Common myeloid progenitor, CD34-positive (primary cell): ENCODE data around the gene PHLPP2. TPM values are rescaled to one million over a fixed set of nuclear protein-coding genes. Genes with fewer than 3 reads are reported as not detected.

ENCODE experiments used
- CTCF ChIA-PET: fragments of 350-600 bp; sonication (Branson Sonifier 250); formaldehyde crosslinking; loops from one replicate; lab custom pipeline; 2021; ENCODE audit warnings: antibody characterized with exemption; lab: Charles Lee
- POLR2A ChIA-PET: fragments of 350-600 bp; sonication (Branson Sonifier 250); formaldehyde crosslinking; loops from one replicate; lab custom pipeline; 2021; ENCODE audit warnings: antibody characterized with exemption; lab: Charles Lee
- DNase-seq, 3 donors: peaks; one replicate each; pipeline versions ENCODE4 v3.0.0 to v3.0.0-alpha.2; 2013
- H3K27ac ChIP-seq, 2 experiments: 1 replicate in 1 of 2; 2 replicates in 1 of 2; pipeline ENCODE4 v1.7.0; 2013; ENCODE audit warnings: inconsistent platforms in 2 of 2, low read length in 2 of 2, mild to moderate bottlenecking in 2 of 2, low read depth in 1 of 2, moderate library complexity in 1 of 2; ENCODE audit not compliant: severe bottlenecking in 2 of 2, insufficient read depth in 1 of 2, poor library complexity in 1 of 2
- H3K27me3 ChIP-seq, 5 experiments: replicated peaks in 2 of 5; 1 replicate in 3 of 5; 2 replicates in 2 of 5; pipeline versions ENCODE4 v1.6.1 to v1.7.0; 2013; ENCODE audit warnings: low read length in 4 of 5, mild to moderate bottlenecking in 2 of 5, moderate library complexity in 2 of 5, inconsistent platforms in 1 of 5; ENCODE audit not compliant: insufficient read depth in 5 of 5, control insufficient read depth in 4 of 5
- H3K36me3 ChIP-seq, 4 experiments: 1 replicate in 2 of 4; 2 replicates in 2 of 4; pipeline versions ENCODE4 v1.6.1 to v1.7.0; 2013; ENCODE audit warnings: low read length in 3 of 4, control low read depth in 1 of 4, mild to moderate bottlenecking in 1 of 4; ENCODE audit not compliant: control insufficient read depth in 4 of 4, insufficient read depth in 4 of 4
- H3K4me1 ChIP-seq, 4 experiments: 1 replicate in 3 of 4; 2 replicates in 1 of 4; pipeline versions ENCODE4 v1.6.1 to v1.7.1; 2013; ENCODE audit warnings: low read length in 3 of 4, mild to moderate bottlenecking in 3 of 4, control low read depth in 1 of 4, inconsistent platforms in 1 of 4, moderate library complexity in 1 of 4; ENCODE audit not compliant: control insufficient read depth in 4 of 4, insufficient read depth in 4 of 4; ENCODE audit errors: control extremely low read depth in 1 of 4
- H3K4me3 ChIP-seq, 7 experiments: 1 replicate in 4 of 7; 2 replicates in 3 of 7; pipeline versions ENCODE4 v1.5.1 to v1.7.0; 2013; ENCODE audit warnings: mild to moderate bottlenecking in 7 of 7, low read length in 6 of 7, moderate library complexity in 6 of 7, inconsistent platforms in 2 of 7, low read depth in 2 of 7, control low read depth in 1 of 7; ENCODE audit not compliant: insufficient read depth in 4 of 7, control insufficient read depth in 1 of 7; ENCODE audit errors: extremely low read depth in 1 of 7
- H3K9me3 ChIP-seq, 5 experiments: 1 replicate in 4 of 5; 2 replicates in 1 of 5; pipeline versions ENCODE4 v1.6.1 to v1.7.1; 2013; ENCODE audit warnings: low read length in 4 of 5, mild to moderate bottlenecking in 2 of 5, inconsistent platforms in 1 of 5, low read depth in 1 of 5, moderate library complexity in 1 of 5; ENCODE audit not compliant: control insufficient read depth in 4 of 5, insufficient read depth in 2 of 5; ENCODE audit errors: control extremely low read depth in 1 of 5
- WGBS: methylation state at CpG from one replicate; pipeline ENCODE4 v1.1.5; 2013; ENCODE audit not compliant: insufficient coverage; 5-methylcytosine and 5-hydroxymethylcytosine counted together
- polyA plus RNA-seq: library from polyadenylated mRNA; unstranded; fragments of 120-200 nt; gene quantifications from one replicate; pipeline ENCODE4 v1.2.1, GENCODE V29; 2013

PHLPP2 gene
- polyA plus RNA-seq, result 5.1 TPM

GRCh38 chr16:71724320-71724751 lies at the start of gene PHLPP2:
Gene PHLPP2 (minus strand): TSS chr16:71724701. CDS start chr16:71714795, 9,906 bp downstream.
- POLR2A ChIA-PET, result no interaction called here
- H3K36me3 ChIP-seq, result no peaks in the 10 kb centered on the region
- H3K4me3 ChIP-seq, result peak within 1 kb of the TSS; percentile 72 to 91 (median 76)
- no peaks in the 10 kb centered on the region for H3K9me3 ChIP-seq
- no peak for DNase-seq
- H3K4me1 ChIP-seq, result peaks cover 11 to 37% (median 29%) of the 10 kb centered on the region in 4 experiments
- H3K27me3 ChIP-seq, result no peaks in the 10 kb centered on the region
- H3K27ac ChIP-seq, result peak within 1 kb of the TSS in 1 of 2 experiments; percentile 68
- CTCF ChIA-PET, result no interaction called here
- WGBS, result 26% methylated on average over 9 of the region's 10 CpGs

GRCh38 chr16:71771571-71771970 lies 47.1 kb upstream of the PHLPP2 start:
- H3K9me3 ChIP-seq, result peaks cover 0 to 2% (median 0%) of the 10 kb centered on the region in 5 experiments
- CTCF ChIA-PET, result no interaction called here
- H3K27me3 ChIP-seq, result no peaks in the 10 kb centered on the region
- H3K4me3 ChIP-seq, result no peak overlapping the region
- POLR2A ChIA-PET, result no interaction called here
- H3K36me3 ChIP-seq, result peaks cover 19 to 58% (median 37%) of the 10 kb centered on the region in 4 experiments
- DNase-seq, result peak in 1 of 3 donors; percentile 27
- H3K27ac ChIP-seq, result no peak overlapping the region
- H3K4me1 ChIP-seq, result no peaks in the 10 kb centered on the region

GRCh38 chr16:71769222-71769621 lies 44.7 kb upstream of the PHLPP2 start:
- no peak for DNase-seq
- POLR2A ChIA-PET, result no interaction called here
- CTCF ChIA-PET, result interaction anchor here (1.2 kb wide), 1 partner anchor 111 kb away, joined by 4 read pairs; no protein-coding TSS in a partner anchor
- no peaks in the 10 kb centered on the region for H3K27me3 ChIP-seq
- H3K9me3 ChIP-seq, result peaks cover 0 to 2% (median 0%) of the 10 kb centered on the region in 5 experiments
- H3K36me3 ChIP-seq, result peaks cover 17 to 58% (median 38%) of the 10 kb centered on the region in 4 experiments
- no CpG with 5 or more reads among the region's 1 CpG for WGBS
- H3K27ac ChIP-seq, result no peak overlapping the region
- no peaks in the 10 kb centered on the region for H3K4me1 ChIP-seq
- H3K4me3 ChIP-seq, result no peak overlapping the region

- Histone ChIP-seq H3K27me3 (no peaks in the 10 kb centered on the region), H3K36me3 (peaks cover 16 to 59% (median 36%) of the 10 kb centered on the region in 4 experiments), H3K4me1 (no peaks in the 10 kb centered on the region), H3K9me3 (peaks cover 0 to 2% (median 0%) of the 10 kb centered on the region in 5 experiments), H3K27ac (no peak overlapping the region), H3K4me3 (no peak overlapping the region)
- WGBS, result 100% methylated on average over 3 of the region's 3 CpGs
- DNase-seq, result no peak
- CTCF ChIA-PET, result interaction anchor here (1.4 kb wide), 1 partner anchor 11 kb away, joined by 4 read pairs; no protein-coding TSS in a partner anchor
- POLR2A ChIA-PET, result no interaction called here
These were observed 42.8 kb upstream of the PHLPP2 start for GRCh38 chr16:71767060-71767900.

GRCh38 chr16:71762186-71762585 lies 37.7 kb upstream of the PHLPP2 start:
- 100% methylated on average over 2 of the region's 2 CpGs for WGBS
- ChIA-PET POLR2A (no interaction called here), CTCF (no interaction called here)
- Histone ChIP-seq H3K9me3 (no peaks in the 10 kb centered on the region), H3K36me3 (peaks cover 15 to 62% (median 35%) of the 10 kb centered on the region in 4 experiments), H3K4me1 (no peaks in the 10 kb centered on the region), H3K27me3 (no peaks in the 10 kb centered on the region), H3K27ac (no peak overlapping the region), H3K4me3 (no peak overlapping the region)
- DNase-seq, result no peak

GRCh38 chr16:71761097-71761496 lies 36.6 kb upstream of the PHLPP2 start:
- Histone ChIP-seq H3K27ac (no peak overlapping the region), H3K4me1 (no peaks in the 10 kb centered on the region), H3K4me3 (no peak overlapping the region), H3K36me3 (peaks cover 18 to 69% (median 36%) of the 10 kb centered on the region in 4 experiments), H3K27me3 (no peaks in the 10 kb centered on the region), H3K9me3 (no peaks in the 10 kb centered on the region)
- 100% methylated on average over 1 of the region's 2 CpGs for WGBS
- ChIA-PET POLR2A (no interaction called here), CTCF (no interaction called here)
- DNase-seq, result no peak

- Histone ChIP-seq H3K27me3 (no peaks in the 10 kb centered on the region), H3K4me3 (no peak overlapping the region), H3K9me3 (no peaks in the 10 kb centered on the region), H3K27ac (no peak overlapping the region), H3K4me1 (no peaks in the 10 kb centered on the region), H3K36me3 (peaks cover 26 to 82% (median 46%) of the 10 kb centered on the region in 4 experiments)
- ChIA-PET CTCF (no interaction called here), POLR2A (no interaction called here)
- 90% methylated on average over 5 of the region's 5 CpGs for WGBS
- DNase-seq, result no peak
These were observed 33.8 kb upstream of the PHLPP2 start for GRCh38 chr16:71758293-71758760.
